Endothelial cell of umbilical vein (primary cell): ENCODE measurements around the gene HYAL1.

Experiments used
- EZH2 ChIP-seq: IDR thresholded peaks from 2 replicates; pipeline ENCODE4 v1.6.1; 2012; ENCODE audit warnings: borderline replicate concordance, low read depth, mild to moderate bottlenecking, moderate library complexity, low read length, inconsistent platforms; ENCODE audit not compliant: severe bottlenecking
- FOS ChIP-seq: IDR thresholded peaks from 2 replicates; pipeline ENCODE4 v1.6.1; 2011; ENCODE audit warnings: mild to moderate bottlenecking, low read length, moderate library complexity, borderline replicate concordance; ENCODE audit not compliant: insufficient read depth
- GATA2 ChIP-seq: IDR thresholded peaks from 2 replicates; pipeline ENCODE4 v1.7.0; 2011; ENCODE audit warnings: low read depth, mild to moderate bottlenecking, moderate library complexity, mixed read lengths, low read length; ENCODE audit not compliant: insufficient read length, insufficient read depth
- JUN ChIP-seq: IDR thresholded peaks from 2 replicates; pipeline ENCODE4 v1.6.1; 2011; ENCODE audit warnings: borderline replicate concordance, low read depth; ENCODE audit not compliant: insufficient read length, insufficient read depth
- MYC ChIP-seq: IDR thresholded peaks from one replicate; pipeline ENCODE4 v1.6.1; 2011; ENCODE audit warnings: mild to moderate bottlenecking, low read depth, low read length
- POLR2A ChIP-seq: IDR thresholded peaks from 2 replicates; pipeline ENCODE4 v1.6.1; 2012; ENCODE audit warnings: low read depth, mild to moderate bottlenecking, control low read depth, low read length
- POLR2AphosphoS5 ChIP-seq: IDR thresholded peaks from 2 replicates; pipeline ENCODE4 v1.6.1; 2012; ENCODE audit warnings: low read depth, mild to moderate bottlenecking, control low read depth, low read length, moderate library complexity; ENCODE audit not compliant: insufficient read depth
- TF ChIP-seq, protein P1 (sequence below), 2 donors: IDR thresholded peaks; 1 replicate in 1 of 2; 2 replicates in 1 of 2; pipeline ENCODE4 v1.5.1; 2011; ENCODE audit warnings: low read length in 2 of 2, mild to moderate bottlenecking in 2 of 2, moderate library complexity in 2 of 2, control low read depth in 1 of 2, inconsistent platforms in 1 of 2, low read depth in 1 of 2; ENCODE audit not compliant: insufficient read depth in 1 of 2; ENCODE audit errors: extremely low read depth in 1 of 2
- TF ChIP-seq, protein P2 (sequence below): IDR thresholded peaks from 2 replicates; pipeline ENCODE4 v1.6.1; 2011; ENCODE audit not compliant: insufficient read depth, insufficient read length

DNA sequence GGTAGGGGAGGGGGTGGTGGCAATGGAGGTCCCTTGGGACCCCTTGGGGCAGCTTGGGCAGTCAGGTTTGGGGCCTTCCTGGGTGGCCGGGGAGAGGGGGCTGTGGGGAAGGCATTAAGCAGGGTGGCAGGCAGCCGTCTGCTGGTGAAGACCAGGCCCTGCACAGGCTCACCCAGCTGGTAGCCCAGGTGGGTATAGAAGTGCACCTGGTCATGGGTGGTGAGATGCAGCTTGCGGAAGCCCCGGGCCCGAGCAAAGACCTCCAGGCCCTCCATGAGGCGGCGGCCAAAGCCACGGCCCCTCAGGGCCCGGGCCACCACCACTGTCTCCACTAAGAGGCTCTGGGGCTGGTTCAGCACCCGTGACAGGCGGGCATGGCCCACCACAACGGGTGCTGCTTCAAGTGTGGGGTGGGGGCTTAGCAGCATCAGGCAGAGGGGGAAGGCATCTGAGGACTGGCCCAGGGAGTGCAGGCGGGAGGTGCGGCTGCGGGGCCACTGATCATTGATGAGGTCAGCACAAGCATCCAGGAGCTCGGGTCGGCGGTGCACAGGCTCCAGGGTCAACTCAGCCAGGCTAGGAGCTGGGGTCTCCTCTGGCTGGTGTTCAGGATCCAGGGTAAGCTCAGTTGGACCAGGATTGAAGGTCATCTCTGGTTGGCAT, 6.5 kb downstream of the HYAL1 start:
- TF ChIP-seq, protein P1, sequence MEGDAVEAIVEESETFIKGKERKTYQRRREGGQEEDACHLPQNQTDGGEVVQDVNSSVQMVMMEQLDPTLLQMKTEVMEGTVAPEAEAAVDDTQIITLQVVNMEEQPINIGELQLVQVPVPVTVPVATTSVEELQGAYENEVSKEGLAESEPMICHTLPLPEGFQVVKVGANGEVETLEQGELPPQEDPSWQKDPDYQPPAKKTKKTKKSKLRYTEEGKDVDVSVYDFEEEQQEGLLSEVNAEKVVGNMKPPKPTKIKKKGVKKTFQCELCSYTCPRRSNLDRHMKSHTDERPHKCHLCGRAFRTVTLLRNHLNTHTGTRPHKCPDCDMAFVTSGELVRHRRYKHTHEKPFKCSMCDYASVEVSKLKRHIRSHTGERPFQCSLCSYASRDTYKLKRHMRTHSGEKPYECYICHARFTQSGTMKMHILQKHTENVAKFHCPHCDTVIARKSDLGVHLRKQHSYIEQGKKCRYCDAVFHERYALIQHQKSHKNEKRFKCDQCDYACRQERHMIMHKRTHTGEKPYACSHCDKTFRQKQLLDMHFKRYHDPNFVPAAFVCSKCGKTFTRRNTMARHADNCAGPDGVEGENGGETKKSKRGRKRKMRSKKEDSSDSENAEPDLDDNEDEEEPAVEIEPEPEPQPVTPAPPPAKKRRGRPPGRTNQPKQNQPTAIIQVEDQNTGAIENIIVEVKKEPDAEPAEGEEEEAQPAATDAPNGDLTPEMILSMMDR (IDR thresholded peaks at IDR 0.05; ENCODE audit: extremely low read depth in 1 of 2, insufficient read depth in 1 of 2, low read depth in 1 of 2, low read length in 2 of 2), result no peak
- TF ChIP-seq POLR2AphosphoS5 (no peak), EZH2 (no peak), JUN (no peak), POLR2A (no peak), MYC (no peak), FOS (no peak), GATA2 (no peak)
- TF ChIP-seq, protein P2, sequence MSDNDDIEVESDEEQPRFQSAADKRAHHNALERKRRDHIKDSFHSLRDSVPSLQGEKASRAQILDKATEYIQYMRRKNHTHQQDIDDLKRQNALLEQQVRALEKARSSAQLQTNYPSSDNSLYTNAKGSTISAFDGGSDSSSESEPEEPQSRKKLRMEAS, result no peak
